ENCODE data around the gene METTL1.
"Not testable (repeated sequence)": the region's sequence is repeated elsewhere in the genome, so short reads cannot be mapped to it uniquely, and the experiment has no call there.

The METTL1 gene

GRCh38 chr12:57771873-57772428 is at the start of gene METTL1:
Gene METTL1 (minus strand): TSS chr12:57772105. CDS start chr12:57772083, 22 bp downstream.
- DNase-seq = peak; percentile 91

GRCh38 chr12:57821015-57821414 is 49.1 kb upstream of the METTL1 start:
- not testable (repeated sequence) for DNase-seq

GRCh38 chr12:57820119-57820518 is 48.2 kb upstream of the METTL1 start:
- DNase-seq = not testable (repeated sequence)

GRCh38 chr12:57817990-57818331 is 46.1 kb upstream of the METTL1 start:
- not testable (repeated sequence) for DNase-seq

- no peak for DNase-seq
Measured at GRCh38 chr12:57817261-57817989, 45.5 kb upstream of the METTL1 start.

GRCh38 chr12:57816855-57817151 is 44.9 kb upstream of the METTL1 start:
- DNase-seq = no peak

GRCh38 chr12:57816001-57816854 is 44.3 kb upstream of the METTL1 start:
- no peak for DNase-seq

GRCh38 chr12:57815177-57816000 is 43.5 kb upstream of the METTL1 start:
- no peak for DNase-seq

GRCh38 chr12:57813971-57814772 is 42.3 kb upstream of the METTL1 start:
- DNase-seq = no peak

GRCh38 chr12:57813111-57813970 is 41.4 kb upstream of the METTL1 start:
- DNase-seq = no peak

GRCh38 chr12:57811028-57811755 is 39.3 kb upstream of the METTL1 start:
- DNase-seq = no peak

GRCh38 chr12:57810450-57810849 is 38.5 kb upstream of the METTL1 start:
- DNase-seq = no peak

GRCh38 chr12:57809425-57809824 is 37.5 kb upstream of the METTL1 start:
- DNase-seq = no peak

- DNase-seq = no peak
Measured at GRCh38 chr12:57808351-57808750, 36.4 kb upstream of the METTL1 start.

GRCh38 chr12:57807285-57807684 is 35.4 kb upstream of the METTL1 start:
- no peak for DNase-seq

GRCh38 chr12:57806677-57807076 is 34.8 kb upstream of the METTL1 start:
- no peak for DNase-seq

GRCh38 chr12:57803319-57803893 is 31.5 kb upstream of the METTL1 start:
- DNase-seq = no peak

- DNase-seq = no peak
Measured at GRCh38 chr12:57802607-57803006, 30.7 kb upstream of the METTL1 start.

- no peak for DNase-seq
Measured at GRCh38 chr12:57800965-57801364, 29.1 kb upstream of the METTL1 start.

- DNase-seq = no peak
Measured at GRCh38 chr12:57797933-57798332, 26.0 kb upstream of the METTL1 start.
